ENCODE data around the gene ATP9B. TPM values are rescaled to one million over a fixed set of nuclear protein-coding genes. Genes with fewer than 3 reads are reported as not detected.
A peak's percentile ranks its signal among the peaks of the same experiment; 100 is the strongest.

ATP9B gene
- total RNA-seq, 2 donors from 2014 or later: 69.5 to 72.4 TPM

DNA sequence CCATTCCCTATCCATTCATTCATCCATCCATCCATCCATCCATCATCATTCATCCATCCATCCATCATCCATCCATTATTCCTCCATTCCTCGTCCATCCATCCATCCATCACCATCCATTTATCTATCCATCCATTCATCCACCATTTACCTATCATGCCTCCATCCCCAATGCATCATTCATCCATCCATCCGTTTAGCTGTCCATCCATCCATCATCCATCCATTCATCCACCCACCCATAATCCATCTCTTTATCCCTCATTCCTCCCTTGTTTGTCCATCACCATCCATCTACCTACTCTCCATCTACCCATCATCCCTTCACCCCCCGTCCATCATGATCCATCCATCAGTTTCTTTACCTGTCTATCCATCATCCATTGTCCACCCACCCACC is 340.1 kb downstream of the ATP9B start:
- no peak overlapping the region for H3K27ac Mint-ChIP-seq
- no peak for ATAC-seq
- H3K27me3 Mint-ChIP-seq: no peaks in the 10 kb centered on the region
- DNase-seq: no peak
- H3K36me3 Mint-ChIP-seq (ENCODE audit: low read depth): peaks cover 3% of the 10 kb centered on the region
- no peak overlapping the region for H3K4me3 Mint-ChIP-seq
- peaks cover 27% of the 10 kb centered on the region for H3K4me1 Mint-ChIP-seq
- no peaks in the 10 kb centered on the region for H3K9me3 ChIP-seq (ENCODE audit: control insufficient read depth, low read length, poor library complexity, severe bottlenecking)

- Mint-ChIP-seq H3K4me1 (peaks cover 20% of the 10 kb centered on the region), H3K36me3 (ENCODE audit: low read depth) (peaks cover 3% of the 10 kb centered on the region), H3K27me3 (no peaks in the 10 kb centered on the region), H3K27ac (no peak overlapping the region), H3K4me3 (no peak overlapping the region)
- DNase-seq (no peak), ATAC-seq (no peak)
- H3K9me3 ChIP-seq (ENCODE audit: control insufficient read depth, low read length, poor library complexity, severe bottlenecking): no peaks in the 10 kb centered on the region
These were observed 341.0 kb downstream of the ATP9B start for GRCh38 chr18:79410171-79410641.

- Mint-ChIP-seq H3K36me3 (ENCODE audit: low read depth) (peaks cover 2% of the 10 kb centered on the region), H3K4me1 (peaks cover 19% of the 10 kb centered on the region), H3K27me3 (no peaks in the 10 kb centered on the region), H3K4me3 (no peak overlapping the region), H3K27ac (no peak overlapping the region)
- no peaks in the 10 kb centered on the region for H3K9me3 ChIP-seq (ENCODE audit: control insufficient read depth, low read length, poor library complexity, severe bottlenecking)
- ATAC-seq (no peak), DNase-seq (no peak)
These were observed 341.8 kb downstream of the ATP9B start for GRCh38 chr18:79410731-79411613.

DNA sequence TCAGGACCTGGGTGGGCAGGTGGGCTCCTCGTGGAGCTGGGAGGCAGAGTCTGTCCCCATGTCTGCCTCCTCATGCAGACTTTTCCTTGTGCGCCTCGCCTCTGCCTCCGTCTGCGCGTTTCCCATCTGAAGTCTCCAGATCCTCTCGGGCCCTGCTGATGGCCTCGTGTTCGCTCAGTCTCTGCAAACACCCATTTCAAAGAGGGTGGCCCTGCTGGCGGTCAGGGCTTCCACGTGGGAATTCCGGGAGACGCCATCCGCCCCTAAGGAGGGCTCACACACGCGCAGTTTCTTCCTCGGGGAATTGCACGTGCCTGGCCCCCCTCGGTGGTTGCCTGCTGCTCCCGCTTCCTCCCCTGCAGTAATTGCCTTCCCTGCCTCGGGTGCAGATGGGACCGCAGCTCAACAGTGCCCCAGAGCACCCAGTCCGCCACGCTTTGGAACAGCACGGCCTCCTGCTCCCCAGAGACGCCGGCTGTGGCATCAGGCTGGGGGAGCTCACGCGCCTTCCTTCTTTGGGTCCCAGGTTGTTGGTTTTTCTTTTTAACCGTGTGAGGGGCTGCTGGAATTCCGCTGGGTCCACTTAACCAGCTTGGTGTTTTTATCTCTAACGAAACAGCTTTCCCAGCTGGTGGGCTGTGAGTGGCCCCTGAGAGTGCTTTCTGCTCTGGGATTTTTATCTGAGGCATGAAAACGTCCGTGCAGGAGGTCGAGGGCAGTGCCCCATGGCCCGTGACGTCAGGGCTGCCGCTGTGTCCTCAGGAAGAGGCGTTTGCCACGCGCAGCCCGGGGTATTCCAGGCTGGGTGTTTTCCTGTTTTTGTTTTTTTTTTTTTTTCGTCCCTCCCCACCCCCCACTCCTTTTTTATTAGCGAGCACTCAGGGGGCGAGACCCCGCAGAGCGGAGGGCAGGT is 342.7 kb downstream of the ATP9B start:
- no peak overlapping the region for H3K27ac Mint-ChIP-seq
- H3K36me3 Mint-ChIP-seq (ENCODE audit: low read depth): no peaks in the 10 kb centered on the region
- peak overlapping the region; percentile 46 for H3K4me3 Mint-ChIP-seq
- no peaks in the 10 kb centered on the region for H3K9me3 ChIP-seq (ENCODE audit: control insufficient read depth, low read length, poor library complexity, severe bottlenecking)
- DNase-seq (no peak), ATAC-seq (no peak)
- H3K27me3 Mint-ChIP-seq: no peaks in the 10 kb centered on the region
- H3K4me1 Mint-ChIP-seq: peaks cover 21% of the 10 kb centered on the region

GRCh38 chr18:79413025-79413424 is 343.8 kb downstream of the ATP9B start:
- H3K9me3 ChIP-seq (ENCODE audit: control insufficient read depth, low read length, poor library complexity, severe bottlenecking): no peaks in the 10 kb centered on the region
- no peak overlapping the region for H3K27ac Mint-ChIP-seq
- H3K4me3 Mint-ChIP-seq: no peak overlapping the region
- DNase-seq: no peak
- no peaks in the 10 kb centered on the region for H3K36me3 Mint-ChIP-seq (ENCODE audit: low read depth)
- H3K4me1 Mint-ChIP-seq: peaks cover 20% of the 10 kb centered on the region
- ATAC-seq: no peak
- H3K27me3 Mint-ChIP-seq: no peaks in the 10 kb centered on the region

GRCh38 chr18:79413426-79413825 is 344.2 kb downstream of the ATP9B start:
- DNase-seq (no peak), ATAC-seq (no peak)
- H3K4me3 Mint-ChIP-seq: no peak overlapping the region
- no peaks in the 10 kb centered on the region for H3K27me3 Mint-ChIP-seq
- peak overlapping the region; percentile 34 for H3K27ac Mint-ChIP-seq
- peaks cover 20% of the 10 kb centered on the region for H3K4me1 Mint-ChIP-seq
- no peaks in the 10 kb centered on the region for H3K9me3 ChIP-seq (ENCODE audit: control insufficient read depth, low read length, poor library complexity, severe bottlenecking)
- H3K36me3 Mint-ChIP-seq (ENCODE audit: low read depth): no peaks in the 10 kb centered on the region

DNA sequence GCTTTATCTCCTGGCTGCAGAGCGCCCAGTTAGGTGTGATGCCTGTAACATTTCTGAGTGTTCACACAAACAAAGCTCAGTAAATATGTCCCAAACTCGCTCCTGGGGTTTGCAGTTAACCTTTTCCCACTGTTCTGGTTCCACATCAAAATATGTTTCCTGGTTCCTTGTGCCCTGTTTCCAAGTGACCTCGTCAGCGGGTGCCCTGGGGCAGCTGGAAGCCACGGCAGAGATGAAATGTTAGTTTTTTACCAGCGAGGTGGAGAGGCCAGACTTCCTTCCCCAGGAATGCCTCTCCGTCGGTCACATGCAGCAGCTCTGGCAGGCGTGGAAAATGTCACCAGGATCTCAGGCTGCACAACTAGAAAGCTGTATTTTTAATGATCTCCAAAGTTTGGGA is 344.7 kb downstream of the ATP9B start:
- Mint-ChIP-seq H3K4me3 (no peak overlapping the region), H3K27ac (peak overlapping the region; percentile 34), H3K27me3 (no peaks in the 10 kb centered on the region), H3K4me1 (peaks cover 20% of the 10 kb centered on the region), H3K36me3 (ENCODE audit: low read depth) (no peaks in the 10 kb centered on the region)
- ATAC-seq: no peak
- DNase-seq: no peak
- no peaks in the 10 kb centered on the region for H3K9me3 ChIP-seq (ENCODE audit: control insufficient read depth, low read length, poor library complexity, severe bottlenecking)

DNA sequence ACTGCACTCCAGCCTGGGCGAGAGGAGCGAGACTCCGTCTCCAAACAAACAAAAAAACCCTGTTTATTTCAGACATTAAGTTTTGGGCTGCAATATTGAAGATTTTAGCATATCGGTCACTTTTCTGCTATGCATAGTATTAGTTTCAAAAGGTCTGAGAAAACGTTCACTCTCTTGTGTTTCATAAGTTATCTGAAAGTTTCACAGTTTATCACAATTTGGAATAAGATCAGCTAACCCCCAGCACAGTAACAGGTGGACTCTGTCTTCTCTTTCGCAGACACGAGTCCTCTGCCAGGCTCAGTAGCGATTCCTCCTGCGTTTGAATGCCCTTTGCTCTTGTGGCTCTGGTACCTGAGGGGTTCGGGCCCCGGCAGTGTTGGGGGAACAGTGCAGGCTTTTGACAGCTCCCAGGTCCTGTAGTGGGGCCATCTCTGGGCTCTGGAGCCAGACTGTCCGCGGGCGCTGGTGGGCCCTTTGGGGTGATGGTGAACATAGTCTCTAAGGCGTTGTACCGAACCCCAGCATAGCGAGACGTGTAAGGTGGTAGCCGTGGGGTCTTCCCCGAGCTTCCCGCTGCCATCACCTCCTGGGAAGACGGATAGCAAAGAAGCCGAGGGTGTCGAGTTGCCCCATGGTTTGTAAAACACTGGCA is 347.0 kb downstream of the ATP9B start:
- H3K27me3 Mint-ChIP-seq: no peaks in the 10 kb centered on the region
- no peak for ATAC-seq

DNA sequence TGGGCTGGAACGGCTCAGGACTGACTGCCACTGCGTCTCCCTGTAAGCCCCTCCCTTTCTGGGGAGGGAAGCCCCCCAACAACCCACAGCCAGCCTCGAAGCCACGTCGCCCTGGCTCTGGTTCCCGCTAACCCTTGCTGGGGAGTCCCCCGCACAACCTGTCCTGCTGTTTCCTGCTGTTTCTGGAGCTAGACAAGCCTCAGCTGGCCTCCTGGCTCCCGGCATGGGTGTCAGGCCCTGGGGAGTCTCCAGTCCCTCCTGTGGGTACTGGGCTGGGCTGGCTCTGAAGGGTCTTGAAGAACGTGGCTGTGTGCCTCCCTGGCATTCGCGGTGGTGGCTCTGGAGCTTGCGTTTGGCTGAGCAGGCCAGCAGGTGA is 347.5 kb downstream of the ATP9B start:
- no peaks in the 10 kb centered on the region for H3K9me3 ChIP-seq (ENCODE audit: control insufficient read depth, low read length, poor library complexity, severe bottlenecking)
- Mint-ChIP-seq H3K27me3 (no peaks in the 10 kb centered on the region), H3K4me1 (peaks cover 29% of the 10 kb centered on the region), H3K4me3 (no peak overlapping the region), H3K36me3 (ENCODE audit: low read depth) (peaks cover 3% of the 10 kb centered on the region), H3K27ac (peak overlapping the region; percentile 14)
- ATAC-seq (no peak), DNase-seq (no peak)

More for the DNA sequence above, 347.0 kb downstream of the ATP9B start:
- no peak overlapping the region for H3K4me3 Mint-ChIP-seq
- H3K27ac Mint-ChIP-seq: peak overlapping the region; percentile 14
- H3K9me3 ChIP-seq (ENCODE audit: control insufficient read depth, low read length, poor library complexity, severe bottlenecking): no peaks in the 10 kb centered on the region
- no peak for DNase-seq
- H3K4me1 Mint-ChIP-seq: peaks cover 29% of the 10 kb centered on the region
- H3K36me3 Mint-ChIP-seq (ENCODE audit: low read depth): peaks cover 3% of the 10 kb centered on the region

DNA sequence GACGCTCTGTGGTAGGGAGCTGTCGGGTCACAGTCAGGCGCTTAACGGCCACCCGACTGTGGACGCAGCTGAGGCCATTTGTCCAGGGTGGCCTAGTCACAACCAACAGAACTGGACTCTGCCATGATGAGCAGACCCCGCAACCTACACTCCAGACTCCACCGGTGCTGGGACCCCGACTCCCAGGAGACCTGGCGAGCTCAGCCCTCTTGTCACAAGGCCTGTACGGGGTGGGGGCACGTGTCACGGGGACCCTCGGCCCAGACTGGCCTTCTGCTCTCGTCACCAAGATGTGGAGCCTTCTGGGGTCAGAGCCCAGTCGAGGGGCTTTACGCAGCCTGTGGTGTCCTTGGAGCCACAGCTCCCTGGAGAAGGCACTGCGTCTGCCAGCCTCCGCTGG is 349.0 kb downstream of the ATP9B start:
- Mint-ChIP-seq H3K27ac (no peak overlapping the region), H3K4me3 (no peak overlapping the region), H3K4me1 (peaks cover 32% of the 10 kb centered on the region), H3K27me3 (no peaks in the 10 kb centered on the region), H3K36me3 (ENCODE audit: low read depth) (peaks cover 3% of the 10 kb centered on the region)
- H3K9me3 ChIP-seq (ENCODE audit: control insufficient read depth, low read length, poor library complexity, severe bottlenecking): no peaks in the 10 kb centered on the region
- ATAC-seq (no peak), DNase-seq (no peak)

GRCh38 chr18:79418642-79419041 is 349.4 kb downstream of the ATP9B start:
- no peak for DNase-seq
- Mint-ChIP-seq H3K4me3 (no peak overlapping the region), H3K4me1 (peaks cover 30% of the 10 kb centered on the region), H3K27me3 (no peaks in the 10 kb centered on the region), H3K36me3 (ENCODE audit: low read depth) (peaks cover 3% of the 10 kb centered on the region), H3K27ac (no peak overlapping the region)
- no peaks in the 10 kb centered on the region for H3K9me3 ChIP-seq (ENCODE audit: control insufficient read depth, low read length, poor library complexity, severe bottlenecking)
- no peak for ATAC-seq

DNA sequence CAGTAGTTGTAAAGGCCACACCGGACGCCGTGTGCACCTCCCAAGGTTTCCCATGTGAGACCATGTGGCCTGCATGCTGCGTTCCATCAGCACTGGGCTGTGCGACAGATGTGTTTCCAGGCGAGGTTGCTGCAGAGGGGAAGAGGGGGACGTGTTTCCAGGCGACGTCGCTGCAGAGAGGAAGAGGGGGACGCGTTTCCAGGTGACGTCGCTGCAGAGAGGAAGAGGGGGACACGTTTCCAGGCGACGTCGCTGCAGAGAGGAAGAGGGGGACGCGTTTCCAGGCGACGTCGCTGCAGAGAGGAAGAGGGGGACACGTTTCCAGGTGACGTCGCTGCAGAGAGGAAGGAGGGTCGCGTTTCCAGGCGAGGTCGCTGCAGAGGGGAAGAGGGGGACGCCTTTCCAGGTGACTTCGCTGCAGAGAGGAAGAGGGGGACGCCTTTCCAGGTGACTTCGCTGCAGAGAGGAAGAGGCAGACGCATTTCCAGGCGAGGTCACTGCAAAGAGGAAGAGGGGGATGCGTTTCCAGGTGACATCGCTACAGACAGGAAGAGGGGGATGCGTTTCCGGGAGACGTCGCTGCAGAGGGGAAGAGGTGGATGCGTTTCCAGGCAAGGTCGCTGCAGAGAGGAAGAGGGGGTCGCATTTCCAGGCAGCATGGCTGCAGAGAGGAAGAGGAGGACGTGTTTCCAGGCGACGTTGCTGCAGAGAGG is 351.0 kb downstream of the ATP9B start:
- DNase-seq (no peak), ATAC-seq (no peak)
- Mint-ChIP-seq H3K4me1 (peaks cover 33% of the 10 kb centered on the region), H3K27ac (peak overlapping the region; percentile 89), H3K27me3 (no peaks in the 10 kb centered on the region), H3K4me3 (peak overlapping the region; percentile 37), H3K36me3 (ENCODE audit: low read depth) (peaks cover 10% of the 10 kb centered on the region)
- no peaks in the 10 kb centered on the region for H3K9me3 ChIP-seq (ENCODE audit: control insufficient read depth, low read length, poor library complexity, severe bottlenecking)
